ENCODE data around the gene NKIRAS2.

NKIRAS2 gene

DNA sequence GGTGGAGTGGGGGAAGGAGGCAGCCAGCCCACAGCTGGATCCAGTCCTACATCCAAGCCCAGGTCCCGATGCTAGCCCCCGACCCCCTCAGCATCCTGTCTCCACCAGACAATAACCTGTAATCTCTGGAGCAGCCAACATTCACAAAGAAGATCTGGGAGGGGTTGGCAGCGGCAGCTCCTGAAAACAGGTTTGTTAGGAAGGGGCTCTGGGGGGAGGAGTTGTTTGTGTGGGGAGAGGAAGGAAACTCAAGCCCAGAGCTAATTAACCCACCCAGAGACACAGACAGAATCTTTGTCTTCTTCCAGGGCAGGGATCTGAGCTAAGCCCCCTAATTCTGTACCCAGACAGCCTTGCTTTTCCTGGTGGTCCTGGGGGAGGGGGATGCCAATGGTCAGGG is 35.1 kb downstream of the NKIRAS2 start:
- TF ChIP-seq, protein P1, sequence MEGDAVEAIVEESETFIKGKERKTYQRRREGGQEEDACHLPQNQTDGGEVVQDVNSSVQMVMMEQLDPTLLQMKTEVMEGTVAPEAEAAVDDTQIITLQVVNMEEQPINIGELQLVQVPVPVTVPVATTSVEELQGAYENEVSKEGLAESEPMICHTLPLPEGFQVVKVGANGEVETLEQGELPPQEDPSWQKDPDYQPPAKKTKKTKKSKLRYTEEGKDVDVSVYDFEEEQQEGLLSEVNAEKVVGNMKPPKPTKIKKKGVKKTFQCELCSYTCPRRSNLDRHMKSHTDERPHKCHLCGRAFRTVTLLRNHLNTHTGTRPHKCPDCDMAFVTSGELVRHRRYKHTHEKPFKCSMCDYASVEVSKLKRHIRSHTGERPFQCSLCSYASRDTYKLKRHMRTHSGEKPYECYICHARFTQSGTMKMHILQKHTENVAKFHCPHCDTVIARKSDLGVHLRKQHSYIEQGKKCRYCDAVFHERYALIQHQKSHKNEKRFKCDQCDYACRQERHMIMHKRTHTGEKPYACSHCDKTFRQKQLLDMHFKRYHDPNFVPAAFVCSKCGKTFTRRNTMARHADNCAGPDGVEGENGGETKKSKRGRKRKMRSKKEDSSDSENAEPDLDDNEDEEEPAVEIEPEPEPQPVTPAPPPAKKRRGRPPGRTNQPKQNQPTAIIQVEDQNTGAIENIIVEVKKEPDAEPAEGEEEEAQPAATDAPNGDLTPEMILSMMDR (IDR thresholded peaks at IDR 0.05; ENCODE audit: low read depth, low read length, missing control alignments), result no peak
- no peak for DNase-seq (ENCODE audit: extremely low read depth, low read depth)
- no peak overlapping the region for H3K4me3 ChIP-seq (replicated peaks; ENCODE audit: low read depth, low read length)

GRCh38 chr17:42055496-42055895 is 35.6 kb downstream of the NKIRAS2 start:
- no peak for DNase-seq (ENCODE audit: extremely low read depth, low read depth)
- TF ChIP-seq, protein P1 (IDR thresholded peaks at IDR 0.05; ENCODE audit: low read depth, low read length, missing control alignments), result no peak

DNA sequence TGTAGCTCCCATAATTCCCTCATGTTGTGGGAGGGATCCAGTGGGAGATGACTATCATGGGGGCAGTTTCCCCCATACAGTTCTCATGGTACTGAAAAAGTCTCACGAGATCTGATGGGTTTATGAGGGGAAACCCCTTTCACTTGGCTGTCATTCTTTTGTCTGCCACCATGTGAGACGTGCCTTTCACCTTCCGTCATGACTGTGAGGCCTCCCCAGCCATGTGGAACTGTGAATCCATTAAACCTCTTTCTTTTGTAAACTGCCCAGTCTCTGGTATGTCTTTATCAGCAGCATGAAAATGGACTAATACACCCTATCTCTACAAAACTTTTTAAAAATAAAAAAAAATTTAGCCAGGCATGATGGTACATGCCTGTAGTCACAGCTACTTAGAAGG is 36.7 kb downstream of the NKIRAS2 start:
- DNase-seq (ENCODE audit: extremely low read depth, low read depth), result no peak
- TF ChIP-seq, protein P1 (IDR thresholded peaks at IDR 0.05; ENCODE audit: low read depth, low read length, missing control alignments), result no peak
- H3K4me3 ChIP-seq (replicated peaks; ENCODE audit: low read depth, low read length), result no peak overlapping the region

More at GRCh38 chr17:42055496-42055895, 35.6 kb downstream of the NKIRAS2 start:
- H3K4me3 ChIP-seq (replicated peaks; ENCODE audit: low read depth, low read length), result no peak overlapping the region

- no peak overlapping the region for H3K4me3 ChIP-seq (replicated peaks; ENCODE audit: low read depth, low read length)
- TF ChIP-seq, protein P1 (IDR thresholded peaks at IDR 0.05; ENCODE audit: low read depth, low read length, missing control alignments), result no peak
- DNase-seq (ENCODE audit: extremely low read depth, low read depth), result no peak
These were observed 38.2 kb downstream of the NKIRAS2 start for GRCh38 chr17:42058063-42058462.

DNA sequence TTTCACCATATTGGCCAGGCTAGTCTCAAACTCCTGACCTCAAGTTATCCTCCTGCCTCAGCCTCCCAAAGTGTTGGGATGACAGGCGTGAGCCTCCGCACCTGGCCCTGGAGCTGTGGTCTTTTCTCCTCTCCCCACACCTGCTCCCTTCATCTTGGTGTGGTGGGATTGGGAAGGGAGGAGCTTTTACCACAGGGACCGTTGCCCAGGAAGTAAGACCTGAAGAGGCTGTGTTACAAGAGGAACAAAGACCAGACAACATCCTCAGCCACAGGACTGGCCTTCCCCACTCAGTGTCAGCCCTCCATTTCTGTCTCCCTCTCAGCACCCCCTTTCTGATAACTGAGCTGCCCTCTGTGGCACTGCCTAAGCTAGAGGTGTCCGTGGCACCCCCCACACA is 39.9 kb downstream of the NKIRAS2 start:
- no peak for DNase-seq (ENCODE audit: extremely low read depth, low read depth)
- TF ChIP-seq, protein P1 (IDR thresholded peaks at IDR 0.05; ENCODE audit: low read depth, low read length, missing control alignments), result no peak
- H3K4me3 ChIP-seq (replicated peaks; ENCODE audit: low read depth, low read length), result no peak overlapping the region

DNA sequence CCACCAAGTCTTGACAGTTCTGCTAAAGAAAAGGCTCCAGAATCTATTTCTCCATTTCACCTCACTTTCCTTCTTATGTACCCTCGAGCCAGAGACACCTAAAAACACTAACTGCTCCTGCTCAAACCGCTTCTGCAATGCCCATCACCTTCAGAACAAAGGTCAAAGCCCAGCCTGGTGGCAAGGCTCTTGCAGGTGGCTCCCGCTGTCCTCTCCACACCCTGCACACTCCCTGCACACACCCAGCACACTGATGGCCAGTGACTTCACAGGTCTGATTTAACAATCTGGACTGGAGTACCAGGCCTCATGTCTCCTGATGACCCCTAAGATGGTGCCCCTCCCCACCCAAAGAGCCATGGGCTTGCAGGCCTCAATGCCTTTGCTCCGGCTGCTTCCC is 40.3 kb downstream of the NKIRAS2 start:
- DNase-seq (ENCODE audit: extremely low read depth, low read depth), result no peak
- TF ChIP-seq, protein P1 (IDR thresholded peaks at IDR 0.05; ENCODE audit: low read depth, low read length, missing control alignments), result no peak
- H3K4me3 ChIP-seq (replicated peaks; ENCODE audit: low read depth, low read length), result no peak overlapping the region

Measured in HFF-Myc (cell line).